Upper lobe of left lung (tissue), 6 donors: ENCODE measurements around the gene DIDO1. TPM values are rescaled to one million over a fixed set of nuclear protein-coding genes. Genes with fewer than 3 reads are reported as not detected.

Experiments
- ATAC-seq, 2 donors: fragments of 200-7000 bp; cut with Tn5 transposase; one replicate each; pipeline ENCODE4 v1.9.1; 2022; ENCODE audit warnings: mild to moderate bottlenecking in 2 of 2, moderate library complexity in 2 of 2; ENCODE audit not compliant: low FRiP score in 2 of 2
- DNase-seq, 2 donors: peaks; one replicate each; pipeline ENCODE4 v3.0.0-alpha.2; 2019 to 2020
- H3K27ac ChIP-seq, 4 donors: fragments of 200-600 bp; sonication (generic); one replicate each; pipeline ENCODE4 v1.5.1; 2016 to 2019
- H3K27me3 ChIP-seq, 4 donors: fragments of 200-600 bp; sonication (generic); one replicate each; pipeline ENCODE4 v1.5.1; 2017 to 2019
- H3K36me3 ChIP-seq, 4 donors: fragments of 200-600 bp; sonication (generic); one replicate each; pipeline ENCODE4 v1.5.1; 2016 to 2019
- H3K4me1 ChIP-seq, 4 donors: fragments of 200-600 bp; sonication (generic); one replicate each; pipeline ENCODE4 v1.5.1; 2018 to 2019
- H3K4me3 ChIP-seq, 4 donors: fragments of 200-600 bp; sonication (generic); one replicate each; pipeline ENCODE4 v1.5.1; 2017 to 2019; ENCODE audit warnings: mild to moderate bottlenecking in 2 of 4, moderate library complexity in 1 of 4
- H3K9me3 ChIP-seq, 4 donors: fragments of 200-600 bp; sonication (generic); one replicate each; pipeline ENCODE4 v1.5.1; 2018 to 2019
- CTCF ChIP-seq, 6 experiments: fragments of 450-650 bp in 4 of 6; fragments of 200-600 bp in 2 of 6; sonication (generic) in 2 of 6; IDR thresholded peaks; one replicate each; pipeline ENCODE4 v1.5.1; 2016 to 2019; ENCODE audit warnings: antibody characterized with exemption in 6 of 6
- EP300 ChIP-seq, 4 donors: sonication (generic); formaldehyde crosslinking; IDR thresholded peaks; one replicate each; pipeline ENCODE4 v1.5.1; 2017; ENCODE audit warnings: antibody characterized with exemption in 4 of 4, control low read depth in 2 of 4
- POLR2A ChIP-seq, 4 donors: fragments of 450-650 bp; IDR thresholded peaks; one replicate each; pipeline ENCODE4 v1.5.1; 2016 to 2017; ENCODE audit warnings: antibody characterized with exemption in 4 of 4, mild to moderate bottlenecking in 2 of 4
- POLR2AphosphoS5 ChIP-seq, 2 donors: sonication (generic); formaldehyde crosslinking; IDR thresholded peaks; one replicate each; pipeline ENCODE4 v1.5.1; 2017; ENCODE audit warnings: antibody characterized with exemption in 2 of 2
- WGBS, 2 donors: methylation state at CpG; one replicate each; pipeline ENCODE4 v1.1.5; 2017 to 2018; 5-methylcytosine and 5-hydroxymethylcytosine counted together
- total RNA-seq, 6 donors: library from RNA; depleted of rRNA in 4 of 6; stranded (reverse); fragments of >200 nt in 4 of 6; gene quantifications; one replicate each; pipeline versions ENCODE4 v1.1.0 to v1.2.1, GENCODE V29; 2016 to 2021
- donor health status: DM: no; HTN: no; CAD: no; lungs with moderate emphysema.
- donor health status: DM: no; HTN: yes; CAD: no; lungs with severe emphysema.

The DIDO1 gene
- total RNA-seq, 6 donors from 2014 or later: 51.6 to 109 (median 58.9) TPM

DNA sequence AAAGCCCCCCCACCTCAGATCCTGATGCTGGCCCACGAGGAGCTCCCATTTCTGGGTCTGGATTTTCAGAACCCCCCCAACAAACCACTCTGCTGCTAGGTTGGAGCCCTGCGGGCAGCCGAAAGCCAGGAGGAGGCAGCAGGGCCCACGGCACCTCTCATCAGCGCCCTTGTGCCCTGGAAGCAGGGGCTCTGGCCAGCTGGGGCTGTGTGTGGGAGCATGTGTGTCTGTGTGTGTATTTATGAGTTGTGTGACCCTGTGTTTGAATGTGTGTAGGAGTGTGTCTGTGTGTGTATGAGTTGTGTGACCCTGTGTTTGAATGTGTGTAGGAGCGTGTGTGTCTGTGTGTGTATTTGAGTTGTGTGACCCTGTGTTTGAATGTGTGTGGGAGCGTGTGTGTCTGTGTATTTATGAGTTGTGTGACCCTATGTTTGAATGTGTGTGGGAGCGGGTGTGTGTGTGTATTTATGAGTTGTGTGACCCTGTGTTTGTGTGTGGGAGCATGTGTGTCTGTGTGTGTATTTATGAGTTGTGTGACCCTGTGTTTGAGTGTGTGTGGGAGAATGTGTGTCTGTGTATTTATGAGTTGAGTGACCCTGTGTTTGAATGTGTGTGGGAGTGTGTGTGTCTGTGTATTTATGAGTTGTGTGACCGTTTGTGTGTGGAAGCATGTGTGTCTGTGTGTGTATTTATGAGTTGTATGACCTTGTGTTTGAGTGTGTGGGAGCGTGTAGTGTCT lies 45.1 kb upstream of the DIDO1 start:
- H3K4me3 ChIP-seq: no peak overlapping the region
- TF ChIP-seq CTCF (IDR thresholded peaks at IDR 0.05) (no peak), EP300 (IDR thresholded peaks at IDR 0.05) (no peak), POLR2A (IDR thresholded peaks at IDR 0.05) (no peak), POLR2AphosphoS5 (IDR thresholded peaks at IDR 0.05) (no peak)
- WGBS, 2 donors: 76 to 77% methylated on average over 10 of the region's 10 CpGs
- no peak for ATAC-seq
- peak in 1 of 2 donors; percentile 63 for DNase-seq
- peaks cover 7 to 14% (median 8%) of the 10 kb centered on the region in 4 donors for H3K4me1 ChIP-seq
- H3K36me3 ChIP-seq: no peaks in the 10 kb centered on the region
- peaks cover 0 to 35% (median 21%) of the 10 kb centered on the region in 4 donors for H3K27me3 ChIP-seq
- no peak overlapping the region for H3K27ac ChIP-seq
- H3K9me3 ChIP-seq: no peaks in the 10 kb centered on the region

GRCh38 chr20:62970307-62971210 lies 44.3 kb upstream of the DIDO1 start:
- H3K27me3 ChIP-seq: peaks cover 0 to 31% (median 21%) of the 10 kb centered on the region in 4 donors
- peak in 1 of 2 donors; percentile 73 for DNase-seq
- peaks cover 7 to 14% (median 8%) of the 10 kb centered on the region in 4 donors for H3K4me1 ChIP-seq
- ATAC-seq: no peak
- no peaks in the 10 kb centered on the region for H3K9me3 ChIP-seq
- TF ChIP-seq CTCF (IDR thresholded peaks at IDR 0.05) (no peak), POLR2AphosphoS5 (IDR thresholded peaks at IDR 0.05) (no peak), POLR2A (IDR thresholded peaks at IDR 0.05) (no peak), EP300 (IDR thresholded peaks at IDR 0.05) (no peak)
- no peak overlapping the region for H3K4me3 ChIP-seq
- no peaks in the 10 kb centered on the region for H3K36me3 ChIP-seq
- 55 to 67% methylated on average over 10 to 20 of the region's 33 CpGs for WGBS, 2 donors
- H3K27ac ChIP-seq: no peak overlapping the region

- ATAC-seq (no peak), DNase-seq (no peak)
- Histone ChIP-seq H3K9me3 (no peaks in the 10 kb centered on the region), H3K36me3 (no peaks in the 10 kb centered on the region), H3K27me3 (peaks cover 0 to 26% (median 17%) of the 10 kb centered on the region in 4 donors), H3K4me1 (peaks cover 7 to 14% (median 8%) of the 10 kb centered on the region in 4 donors), H3K4me3 (no peak overlapping the region), H3K27ac (no peak overlapping the region)
- WGBS, 2 donors: 81 to 90% methylated on average over 6 to 8 of the region's 8 CpGs
- TF ChIP-seq EP300 (IDR thresholded peaks at IDR 0.05): no peak
- no peak for TF ChIP-seq CTCF (IDR thresholded peaks at IDR 0.05)
- no peak for TF ChIP-seq POLR2A (IDR thresholded peaks at IDR 0.05)
- TF ChIP-seq POLR2AphosphoS5 (IDR thresholded peaks at IDR 0.05): no peak
These were observed 43.6 kb upstream of the DIDO1 start for GRCh38 chr20:62969939-62970306.

- TF ChIP-seq POLR2AphosphoS5 (IDR thresholded peaks at IDR 0.05) (no peak), EP300 (IDR thresholded peaks at IDR 0.05) (no peak)
- WGBS, 2 donors: 45 to 53% methylated on average over 16 of the region's 16 CpGs
- no peak overlapping the region for H3K27ac ChIP-seq
- DNase-seq: peak in 1 of 2 donors; percentile 17
- H3K9me3 ChIP-seq: no peaks in the 10 kb centered on the region
- H3K4me1 ChIP-seq: peaks cover 7 to 14% (median 8%) of the 10 kb centered on the region in 4 donors
- ATAC-seq: no peak
- H3K27me3 ChIP-seq: peaks cover 0 to 19% (median 14%) of the 10 kb centered on the region in 4 donors
- no peaks in the 10 kb centered on the region for H3K36me3 ChIP-seq
- H3K4me3 ChIP-seq: no peak overlapping the region
These were observed 43.0 kb upstream of the DIDO1 start for GRCh38 chr20:62969179-62969760.
